NB4 (cell line): ENCODE measurements around the gene WBP1.

Source experiments
- DNase-seq: peaks from one replicate; pipeline ENCODE4 v3.0.0; 2010; ENCODE audit warnings: low read depth
- H3K4me3 ChIP-seq: one replicate; pipeline ENCODE4 v1.5.1; 2011; ENCODE audit warnings: mild to moderate bottlenecking, low read depth, low read length, moderate library complexity
- CTCF ChIP-seq: IDR thresholded peaks from one replicate; pipeline ENCODE4 v1.5.1; 2012; ENCODE audit warnings: low read depth, low read length
- MAX ChIP-seq: IDR thresholded peaks from 2 replicates; pipeline ENCODE4 v1.6.1; 2011; ENCODE audit warnings: low read depth, low read length
- MYC ChIP-seq: IDR thresholded peaks from 2 replicates; pipeline ENCODE4 v1.6.1; 2011; ENCODE audit warnings: low read depth, low read length
- POLR2A ChIP-seq: IDR thresholded peaks from 2 replicates; pipeline ENCODE4 v1.6.1; 2011; ENCODE audit warnings: mild to moderate bottlenecking; ENCODE audit not compliant: insufficient read length; ENCODE audit errors: extremely low read depth

The WBP1 gene

GRCh38 chr2:74491648-74492544 is 33.7 kb downstream of the WBP1 start:
- no peak overlapping the region for H3K4me3 ChIP-seq
- DNase-seq, result no peak
- TF ChIP-seq CTCF (no peak), MYC (no peak), MAX (no peak), POLR2A (no peak)

GRCh38 chr2:74493546-74493945 is 35.3 kb downstream of the WBP1 start:
- DNase-seq, result no peak
- TF ChIP-seq POLR2A (no peak), MYC (no peak), MAX (no peak), CTCF (no peak)
- no peak overlapping the region for H3K4me3 ChIP-seq

- TF ChIP-seq CTCF, result no peak
- TF ChIP-seq POLR2A, result no peak
- TF ChIP-seq MYC, result no peak
- TF ChIP-seq MAX, result no peak
- no peak overlapping the region for H3K4me3 ChIP-seq
- DNase-seq, result no peak
Observed at GRCh38 chr2:74495440-74495839, 37.2 kb downstream of the WBP1 start.

- TF ChIP-seq CTCF (no peak), MYC (no peak), MAX (no peak), POLR2A (no peak)
- no peak for DNase-seq
- no peak overlapping the region for H3K4me3 ChIP-seq
Observed at GRCh38 chr2:74496997-74497776, 38.9 kb downstream of the WBP1 start.

GRCh38 chr2:74497777-74498499 is 39.7 kb downstream of the WBP1 start:
- TF ChIP-seq MAX, result no peak
- TF ChIP-seq MYC, result no peak
- TF ChIP-seq CTCF, result no peak
- TF ChIP-seq POLR2A, result no peak
- H3K4me3 ChIP-seq, result no peak overlapping the region
- DNase-seq, result no peak
